Lung microvascular endothelial cell (primary cell): ENCODE results near the gene NR1H4. TPM values are rescaled to one million over a fixed set of nuclear protein-coding genes. Genes with fewer than 3 reads are reported as not detected.
A peak's percentile ranks its signal among the peaks of the same experiment; 100 is the strongest.
"Not testable (repeated sequence)": the region's sequence is repeated elsewhere in the genome, so short reads cannot be mapped to it uniquely, and the experiment has no call there.

ENCODE experiments used
- DNase-seq, 2 donors: peaks; one replicate each; pipeline versions ENCODE4 v3.0.0 to v3.0.0-alpha.2; 2010; ENCODE audit warnings: low read depth in 2 of 2
- total RNA-seq: library from RNA; depleted of rRNA; stranded (reverse); fragments of >200 nt; gene quantifications from 2 replicates; pipeline ENCODE4 v1.2.1, GENCODE V29; 2014

The NR1H4 gene
- total RNA-seq, 1 donor from 2014 or later = not detected

DNA sequence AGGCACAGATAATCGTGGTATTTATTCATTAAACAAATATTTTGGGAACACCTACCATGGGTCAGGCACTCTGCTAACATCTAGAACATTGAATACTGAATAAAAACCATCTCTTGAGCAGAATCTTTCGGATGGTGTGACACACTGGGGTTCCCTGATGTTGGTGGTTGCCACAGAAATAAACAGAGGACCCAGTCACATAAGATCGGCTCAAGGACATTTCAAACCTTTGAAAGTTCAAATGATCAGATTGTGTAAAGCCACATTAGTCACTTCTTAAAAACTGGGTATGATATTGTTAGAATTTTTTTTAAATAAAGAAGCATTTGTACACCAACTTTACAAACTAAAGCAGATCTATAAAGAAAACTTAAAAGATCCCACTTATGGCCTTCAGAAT, 39.0 kb downstream of the NR1H4 start:
- no peak for DNase-seq

DNA sequence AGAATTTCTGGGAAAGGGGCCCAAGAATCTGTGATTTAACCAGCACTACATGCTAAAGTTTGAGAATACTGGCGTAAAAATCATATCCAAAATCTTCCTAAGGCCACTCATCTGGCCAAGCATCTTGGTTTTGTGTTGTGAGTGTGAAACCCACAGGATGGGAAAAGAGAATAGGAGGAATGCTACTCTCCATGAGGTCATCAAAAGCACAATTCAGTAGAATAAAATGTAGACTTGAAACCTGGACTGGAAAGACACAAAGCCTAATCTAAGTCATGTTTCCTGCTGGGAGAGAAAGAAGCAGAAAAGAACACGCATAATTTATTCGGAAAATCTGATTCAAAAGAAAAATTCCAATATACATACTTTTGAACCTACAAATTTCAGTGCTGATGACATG, 42.3 kb downstream of the NR1H4 start:
- DNase-seq = no peak

DNA sequence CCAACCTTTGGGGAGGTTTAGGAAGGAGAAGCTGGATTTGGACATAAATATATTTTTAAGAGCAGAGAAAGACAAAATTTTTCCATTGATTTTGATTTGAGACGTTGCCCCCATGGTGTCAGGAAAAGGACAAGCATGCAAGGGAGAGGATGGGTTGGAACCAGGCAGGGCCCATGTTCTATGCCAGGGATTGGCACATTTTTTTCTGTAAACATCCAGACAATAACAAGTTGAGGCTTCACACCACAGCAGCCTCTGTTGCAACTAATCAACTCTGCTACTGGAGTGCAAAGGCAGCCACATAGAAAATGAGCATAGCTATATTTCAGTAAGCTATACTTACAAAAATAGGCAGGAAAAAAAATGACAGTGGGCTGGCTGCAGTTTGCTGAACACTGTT, 44.7 kb downstream of the NR1H4 start:
- no peak for DNase-seq

GRCh38 chr12:100520048-100520769, 46.5 kb downstream of the NR1H4 start:
- no peak for DNase-seq

GRCh38 chr12:100521958-100522357, 48.3 kb downstream of the NR1H4 start:
- DNase-seq = no peak

- DNase-seq = no peak
Measured at GRCh38 chr12:100528034-100528433, 54.4 kb downstream of the NR1H4 start.

GRCh38 chr12:100528471-100529127, 54.9 kb downstream of the NR1H4 start:
- no peak for DNase-seq

DNA sequence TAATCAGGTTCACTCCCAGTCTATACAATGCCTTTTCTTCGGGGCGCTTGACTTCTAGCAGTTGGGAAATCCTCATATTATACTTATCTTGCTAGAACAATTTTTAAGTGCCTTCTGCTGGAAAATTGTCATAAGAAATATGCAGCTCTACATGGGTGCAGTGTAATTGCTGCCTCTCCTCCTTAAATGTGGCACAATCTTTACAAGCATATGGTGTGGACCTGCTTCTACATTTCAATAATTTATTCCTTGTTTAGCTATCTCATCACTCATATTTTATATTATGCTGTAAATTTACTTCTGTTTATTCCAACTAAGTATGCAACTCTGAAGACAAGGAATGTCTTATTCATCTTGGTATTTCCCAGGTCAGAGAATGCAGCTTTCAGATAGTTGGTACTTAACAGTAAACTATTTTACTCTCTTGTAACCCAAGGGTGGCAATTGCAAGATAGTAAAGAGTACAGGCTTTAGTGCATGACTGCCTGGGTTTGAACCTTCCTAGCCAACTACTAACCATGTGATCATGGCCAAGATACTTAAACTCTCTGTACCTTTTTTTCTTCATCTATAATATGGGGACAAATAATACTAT, 56.2 kb downstream of the NR1H4 start:
- DNase-seq = no peak

GRCh38 chr12:100533376-100533775, 59.7 kb downstream of the NR1H4 start:
- no peak for DNase-seq

- no peak for DNase-seq
Measured at GRCh38 chr12:100534625-100535227, 61.1 kb downstream of the NR1H4 start.

DNA sequence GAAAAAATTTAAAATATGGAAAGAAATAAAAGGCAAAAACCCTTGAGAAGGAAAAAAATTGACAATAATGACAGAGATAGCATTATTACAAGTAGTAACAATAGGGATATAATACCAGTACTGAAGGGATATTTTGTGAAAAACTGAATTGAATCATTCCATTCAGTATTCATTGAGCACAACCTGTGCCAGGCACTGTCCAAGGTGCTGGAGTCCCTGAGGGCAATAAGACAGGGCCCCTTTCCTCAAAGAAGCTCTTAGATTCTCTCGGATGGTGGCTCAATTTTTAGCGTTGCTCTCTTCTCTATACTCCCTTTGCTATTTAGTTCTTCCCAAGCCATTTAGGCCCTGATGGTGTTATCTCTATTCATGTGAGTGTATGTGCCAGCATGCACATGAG, 65.5 kb downstream of the NR1H4 start:
- DNase-seq = peak; percentile 46 to 57

GRCh38 chr12:100544165-100544564, 70.5 kb downstream of the NR1H4 start:
- no peak for DNase-seq

- no peak for DNase-seq
Measured at GRCh38 chr12:100545092-100545491, 71.4 kb downstream of the NR1H4 start.

DNA sequence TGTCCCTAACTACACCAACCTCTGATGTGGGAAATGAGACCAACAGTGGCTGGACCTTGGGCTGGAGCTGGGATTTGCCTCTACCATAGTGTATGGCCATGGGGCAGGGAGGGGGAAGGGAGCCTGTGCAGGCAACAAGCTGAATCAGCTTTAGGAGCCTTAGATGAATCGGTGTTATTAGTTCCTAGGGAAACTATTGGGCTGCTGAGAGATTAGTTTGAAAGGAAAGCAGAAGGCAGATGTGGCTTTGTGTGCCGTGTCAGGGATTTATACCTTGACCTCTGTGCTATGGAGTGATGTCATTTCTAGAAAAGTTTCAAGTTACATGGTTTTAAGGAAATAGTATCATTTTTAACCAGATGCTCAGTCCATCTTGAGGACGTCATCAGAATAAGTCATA, 80.3 kb downstream of the NR1H4 start:
- no peak for DNase-seq

DNA sequence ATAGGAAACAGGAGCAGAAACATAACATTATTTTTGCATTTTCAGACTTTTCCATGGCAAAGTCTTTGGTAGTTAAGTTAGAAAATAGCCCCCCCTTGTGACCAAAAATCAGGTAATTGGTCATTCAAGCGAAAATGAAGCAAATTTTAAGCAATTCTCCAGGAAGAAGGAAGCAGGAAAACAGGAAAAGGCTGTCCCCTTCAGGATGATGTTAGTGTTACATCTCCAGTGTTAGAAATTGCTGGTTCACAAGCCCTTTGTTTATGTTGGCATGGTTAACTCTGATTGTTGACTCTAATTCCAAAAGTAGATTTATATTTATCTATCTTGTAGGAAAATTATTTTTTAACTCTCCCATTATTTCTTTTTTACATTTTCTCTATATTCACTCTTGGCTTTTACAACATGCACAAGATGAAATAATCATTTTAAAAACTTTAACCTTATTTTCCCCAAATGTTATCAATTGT, 81.0 kb downstream of the NR1H4 start:
- peak; percentile 91 to 95 for DNase-seq

- no peak for DNase-seq
Measured at GRCh38 chr12:100555722-100556121, 82.1 kb downstream of the NR1H4 start.

GRCh38 chr12:100557357-100557756, 83.7 kb downstream of the NR1H4 start:
- DNase-seq = no peak

DNA sequence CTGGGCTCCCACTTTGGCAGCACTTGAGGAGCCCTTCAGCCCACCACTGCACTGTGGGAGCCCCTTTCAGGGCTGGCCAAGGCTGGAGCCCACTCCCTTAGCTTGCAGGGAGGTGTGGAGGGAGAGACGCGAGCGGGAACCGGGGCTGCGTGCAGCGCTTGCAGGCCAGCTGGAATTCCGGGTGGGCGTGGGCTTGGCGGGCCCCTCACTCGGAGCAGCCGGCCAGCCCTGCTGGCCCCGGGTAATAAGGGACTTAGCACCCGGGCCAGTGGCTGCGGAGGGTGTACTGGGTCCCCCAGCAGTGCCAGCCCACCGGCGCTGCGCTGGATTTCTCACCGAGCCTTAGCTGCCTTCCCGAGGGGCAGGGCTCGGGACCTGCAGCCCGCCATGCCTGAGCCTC, 85.6 kb downstream of the NR1H4 start:
- DNase-seq = not testable (repeated sequence)

- peak; percentile 85 to 90 for DNase-seq
Measured at GRCh38 chr12:100564090-100564489, 90.4 kb downstream of the NR1H4 start.

DNA sequence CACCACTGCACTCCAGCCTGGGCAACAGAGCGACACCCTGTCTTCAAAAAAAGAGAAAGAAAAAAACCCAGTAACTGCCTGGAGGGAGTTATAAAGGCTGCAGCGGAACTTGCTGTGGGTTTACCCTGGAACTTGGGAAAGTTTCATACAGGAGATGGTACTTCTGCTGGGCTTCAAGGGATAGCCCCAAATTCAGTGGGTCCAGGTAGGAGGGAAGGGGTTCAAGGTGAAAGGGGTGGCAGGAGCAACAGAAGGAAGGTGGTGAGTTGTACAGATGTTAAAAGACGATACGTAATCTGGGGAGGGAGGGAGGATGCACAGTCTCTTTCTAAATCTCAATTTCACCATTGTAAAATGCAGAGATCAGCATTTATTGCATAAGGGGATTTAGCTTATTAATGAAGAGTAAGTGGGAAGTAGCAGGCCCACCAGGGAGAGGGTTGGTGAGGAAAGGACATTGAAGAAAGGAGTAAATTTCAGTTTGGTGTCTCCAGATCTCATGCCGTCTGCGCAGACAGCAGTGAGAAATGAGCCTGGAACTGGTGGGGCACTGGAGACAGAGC, 91.3 kb downstream of the NR1H4 start:
- DNase-seq = no peak

DNA sequence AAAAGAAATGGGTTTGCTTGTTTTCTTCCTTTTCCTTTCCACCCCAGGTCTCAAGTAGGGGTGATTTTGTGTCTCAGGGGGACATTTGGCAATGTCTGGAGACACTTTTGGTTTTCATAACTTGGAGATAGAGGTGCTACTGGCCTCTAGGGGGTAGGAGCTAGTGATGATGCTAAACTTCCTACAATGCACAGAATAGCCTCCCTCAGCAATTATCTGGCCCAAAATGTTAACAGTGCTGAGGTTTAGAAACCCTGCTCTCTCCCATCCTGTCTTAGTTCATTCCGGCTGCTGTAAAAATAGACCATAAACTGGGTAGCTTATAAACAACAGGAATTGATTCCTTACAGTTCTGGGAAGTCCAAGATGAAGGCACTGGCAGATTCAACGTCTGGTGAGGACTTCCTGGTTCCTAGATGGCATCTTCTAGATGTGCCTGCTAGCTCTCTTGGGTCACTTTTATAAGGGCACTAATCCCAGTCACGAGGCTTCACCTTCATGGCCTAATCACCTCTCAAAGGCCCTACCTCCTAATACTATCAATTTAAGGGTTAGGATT, 92.4 kb downstream of the NR1H4 start:
- no peak for DNase-seq
